Activated naive CD8-positive, alpha-beta T cell treated with anti-CD3 and anti-CD28 coated beads, Interleukin-2, amount 50 U/mL, for 24 hours (primary cell): Measurements from ENCODE around the gene ADAM12.

ENCODE experiments used
- ATAC-seq: fragments of 150-1000 bp; cut with Tn5 transposase; one replicate; pipeline ENCODE4 v1.10.0; 2021
- DNase-seq: peaks from one replicate; pipeline ENCODE4 v3.0.0; 2021
- H3K27ac Mint-ChIP-seq: one replicate; pipeline ENCODE4 v1.8.0; 2021; ENCODE audit warnings: mild to moderate bottlenecking, mixed read lengths
- H3K27me3 Mint-ChIP-seq: one replicate; pipeline ENCODE4 v1.8.0; 2021; ENCODE audit warnings: mixed read lengths
- H3K36me3 Mint-ChIP-seq: one replicate; pipeline ENCODE4 v1.8.0; 2021; ENCODE audit warnings: low read depth, mixed read lengths
- H3K4me1 Mint-ChIP-seq: one replicate; pipeline ENCODE4 v1.8.0; 2021; ENCODE audit warnings: mixed read lengths
- H3K4me3 Mint-ChIP-seq: one replicate; pipeline ENCODE4 v1.8.0; 2021; ENCODE audit warnings: mild to moderate bottlenecking, moderate library complexity, mixed read lengths
- H3K9me3 Mint-ChIP-seq: one replicate; pipeline ENCODE4 v1.8.0; 2021; ENCODE audit warnings: mixed read lengths

Gene ADAM12

DNA sequence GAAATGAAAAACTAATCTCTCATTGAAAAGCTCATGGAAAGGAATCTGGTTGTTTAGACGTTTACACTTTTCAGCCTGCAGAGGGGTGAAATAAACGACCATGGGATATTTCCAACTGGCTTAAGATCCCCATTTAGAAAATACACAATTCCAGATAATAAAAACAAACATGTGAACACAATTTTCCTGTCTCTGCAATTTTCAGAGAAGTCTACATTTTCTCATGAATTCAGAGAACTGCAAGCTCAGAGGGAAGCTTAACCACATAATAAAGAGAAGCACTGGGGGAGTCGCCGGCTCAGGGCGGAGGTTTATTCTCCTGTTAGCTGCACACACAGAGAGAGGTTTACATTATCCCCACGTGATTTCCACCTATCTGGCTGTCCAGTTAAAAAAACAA lies 276.8 kb downstream of the ADAM12 start:
- peaks cover 7% of the 10 kb centered on the region for H3K9me3 Mint-ChIP-seq
- no peak for DNase-seq
- peaks cover 10% of the 10 kb centered on the region for H3K27me3 Mint-ChIP-seq
- H3K4me1 Mint-ChIP-seq: no peaks in the 10 kb centered on the region
- H3K4me3 Mint-ChIP-seq: no peak overlapping the region
- no peak overlapping the region for H3K27ac Mint-ChIP-seq
- no peak for ATAC-seq
- no peaks in the 10 kb centered on the region for H3K36me3 Mint-ChIP-seq

DNA sequence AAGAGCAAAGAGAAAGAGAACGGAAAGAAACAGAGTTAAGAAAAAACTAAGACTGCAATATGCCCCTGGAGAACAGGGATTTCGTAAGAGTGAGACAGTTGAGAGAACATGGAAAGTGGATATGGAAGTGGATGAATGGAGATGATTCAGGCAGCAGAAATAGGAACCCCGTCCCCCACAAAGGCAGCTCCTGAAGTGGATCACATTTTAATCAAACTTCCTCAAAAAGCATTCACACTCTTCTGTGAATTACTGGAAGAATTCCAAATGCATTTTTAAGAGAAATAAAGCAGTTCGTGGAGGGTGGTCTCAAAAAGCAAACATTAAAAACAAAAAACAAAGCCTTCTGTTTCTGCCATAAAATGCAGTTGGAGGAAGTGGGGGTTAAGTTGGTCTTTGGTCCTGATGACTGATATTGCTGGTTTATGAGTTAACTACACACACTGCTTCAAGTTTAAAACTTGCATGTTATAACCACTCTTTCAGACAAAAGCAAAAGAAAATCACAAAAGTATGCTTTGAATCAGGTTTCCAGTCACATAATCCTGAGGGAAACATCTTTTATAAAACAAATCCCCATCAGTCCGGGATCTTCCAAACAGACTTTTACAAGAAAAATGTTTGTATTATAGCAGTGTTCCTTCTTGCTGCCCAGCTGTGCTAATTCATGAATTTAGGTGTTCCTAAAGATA lies 277.6 kb downstream of the ADAM12 start:
- H3K27me3 Mint-ChIP-seq: peaks cover 10% of the 10 kb centered on the region
- no peak overlapping the region for H3K4me3 Mint-ChIP-seq

DNA sequence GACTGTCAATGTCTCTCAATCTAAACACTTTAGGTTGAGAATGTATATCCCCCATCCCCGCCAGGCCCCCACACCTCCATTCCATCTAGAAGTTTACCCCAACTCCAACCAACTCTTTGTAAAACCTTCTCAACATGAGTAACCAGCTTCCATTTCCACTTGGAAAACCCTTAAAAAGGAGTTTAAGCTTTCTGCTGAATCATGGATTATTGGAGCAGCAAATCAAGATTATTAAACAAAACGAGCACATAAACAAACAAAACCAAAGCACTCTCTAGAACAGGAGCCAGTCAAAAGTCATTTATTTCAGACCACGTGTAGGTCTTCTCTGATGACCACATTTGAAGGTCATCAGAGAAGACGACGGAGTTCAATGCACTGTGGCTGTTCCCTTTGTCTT lies 278.4 kb downstream of the ADAM12 start:
- DNase-seq (no peak), ATAC-seq (no peak)
- H3K9me3 Mint-ChIP-seq: peaks cover 7% of the 10 kb centered on the region
- H3K4me1 Mint-ChIP-seq: no peaks in the 10 kb centered on the region
- peaks cover 10% of the 10 kb centered on the region for H3K27me3 Mint-ChIP-seq
- no peaks in the 10 kb centered on the region for H3K36me3 Mint-ChIP-seq
- no peak overlapping the region for H3K4me3 Mint-ChIP-seq
- no peak overlapping the region for H3K27ac Mint-ChIP-seq

More for the DNA sequence above, 277.6 kb downstream of the ADAM12 start:
- Mint-ChIP-seq H3K4me1 (no peaks in the 10 kb centered on the region), H3K9me3 (peaks cover 7% of the 10 kb centered on the region), H3K36me3 (no peaks in the 10 kb centered on the region), H3K27ac (no peak overlapping the region)
- ATAC-seq: no peak
- DNase-seq: no peak

DNA sequence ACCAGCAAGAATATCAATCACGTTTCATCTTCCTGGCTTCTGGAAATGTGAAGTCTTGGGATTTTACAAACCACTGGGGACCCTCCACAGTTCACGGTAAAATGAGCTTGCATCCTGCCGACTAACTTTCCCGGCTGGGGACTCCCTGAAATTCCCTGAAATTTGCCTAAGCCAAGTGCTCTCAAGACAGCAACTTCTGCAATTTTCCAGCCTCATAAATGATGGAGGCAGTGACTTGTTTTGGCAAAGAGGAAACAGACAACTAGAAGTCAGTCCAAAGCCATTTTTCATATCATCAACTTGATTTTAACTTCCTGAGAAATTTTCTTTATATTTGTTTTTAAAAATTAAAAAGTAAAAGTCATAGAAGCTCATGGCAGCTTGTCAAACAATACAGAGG lies 279.6 kb downstream of the ADAM12 start:
- Mint-ChIP-seq H3K27ac (no peak overlapping the region), H3K36me3 (no peaks in the 10 kb centered on the region), H3K4me1 (no peaks in the 10 kb centered on the region), H3K27me3 (peaks cover 9% of the 10 kb centered on the region), H3K9me3 (peaks cover 7% of the 10 kb centered on the region), H3K4me3 (no peak overlapping the region)
- DNase-seq (no peak), ATAC-seq (no peak)

DNA sequence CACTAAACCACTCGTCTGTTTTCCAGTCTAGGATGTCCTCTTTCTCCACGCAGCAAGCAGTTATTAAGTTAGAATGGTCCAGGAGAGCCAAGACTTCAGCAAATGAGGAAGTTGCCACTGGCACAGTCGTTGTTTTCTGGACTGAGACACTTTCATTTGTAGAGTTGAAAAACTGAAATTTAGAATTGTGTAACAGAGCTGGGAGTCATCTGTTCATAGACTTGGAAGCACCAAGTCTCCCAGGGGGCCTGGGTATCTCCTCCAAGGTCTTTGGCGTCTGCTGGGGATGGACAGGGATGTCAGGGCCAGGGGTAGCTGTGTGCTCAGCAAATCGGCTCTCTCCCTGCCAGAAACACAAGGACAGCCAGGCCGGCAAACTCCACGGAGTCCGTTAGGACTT lies 283.5 kb downstream of the ADAM12 start:
- Mint-ChIP-seq H3K4me1 (no peaks in the 10 kb centered on the region), H3K36me3 (no peaks in the 10 kb centered on the region), H3K4me3 (no peak overlapping the region), H3K27ac (no peak overlapping the region), H3K9me3 (no peaks in the 10 kb centered on the region), H3K27me3 (peaks cover 4% of the 10 kb centered on the region)
- DNase-seq: no peak
- no peak for ATAC-seq

DNA sequence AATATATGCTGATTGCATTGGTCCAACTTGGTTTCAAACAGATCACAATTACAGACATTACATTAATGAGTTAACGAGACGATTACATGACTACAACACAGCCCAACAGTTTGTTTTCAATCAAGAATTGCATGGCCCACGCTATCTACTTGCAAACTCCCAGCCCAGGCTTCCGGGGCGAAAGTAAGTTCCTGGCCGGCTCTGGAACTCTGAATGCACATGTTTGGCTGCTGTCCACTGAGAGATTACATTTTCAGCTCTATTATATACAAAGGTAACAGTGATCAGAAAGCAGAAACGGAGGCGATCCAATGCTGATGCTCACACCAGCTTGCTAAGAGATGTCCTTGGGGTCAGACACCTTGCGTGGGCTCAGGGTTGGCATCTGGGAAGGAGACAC lies 285.6 kb downstream of the ADAM12 start:
- ATAC-seq: no peak
- peaks cover 2% of the 10 kb centered on the region for H3K27me3 Mint-ChIP-seq
- H3K27ac Mint-ChIP-seq: no peak overlapping the region

DNA sequence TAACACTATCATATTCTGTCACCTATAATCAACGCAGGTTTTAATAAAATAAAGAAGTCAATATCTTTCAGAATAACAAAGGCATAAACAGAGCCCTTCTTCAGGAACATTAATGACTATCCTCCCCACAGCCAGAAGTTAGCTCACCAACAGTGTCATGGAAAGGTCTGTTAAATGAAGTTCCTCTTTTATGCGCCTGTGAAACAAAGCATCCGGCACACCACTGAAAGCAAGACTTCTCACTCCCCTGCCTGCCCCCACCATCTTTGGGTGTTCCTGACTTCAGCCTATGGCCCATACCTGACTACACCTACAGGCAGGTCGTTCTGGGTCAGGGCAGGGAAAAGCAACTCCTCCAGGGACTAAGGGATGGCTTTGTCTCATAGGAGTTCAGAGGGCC lies 286.5 kb downstream of the ADAM12 start:
- Mint-ChIP-seq H3K36me3 (no peaks in the 10 kb centered on the region), H3K27me3 (peaks cover 2% of the 10 kb centered on the region), H3K9me3 (no peaks in the 10 kb centered on the region), H3K4me1 (no peaks in the 10 kb centered on the region), H3K4me3 (no peak overlapping the region), H3K27ac (no peak overlapping the region)
- DNase-seq (no peak), ATAC-seq (no peak)

More for the DNA sequence above, 285.6 kb downstream of the ADAM12 start:
- Mint-ChIP-seq H3K36me3 (no peaks in the 10 kb centered on the region), H3K4me1 (no peaks in the 10 kb centered on the region), H3K4me3 (no peak overlapping the region), H3K9me3 (no peaks in the 10 kb centered on the region)
- no peak for DNase-seq

DNA sequence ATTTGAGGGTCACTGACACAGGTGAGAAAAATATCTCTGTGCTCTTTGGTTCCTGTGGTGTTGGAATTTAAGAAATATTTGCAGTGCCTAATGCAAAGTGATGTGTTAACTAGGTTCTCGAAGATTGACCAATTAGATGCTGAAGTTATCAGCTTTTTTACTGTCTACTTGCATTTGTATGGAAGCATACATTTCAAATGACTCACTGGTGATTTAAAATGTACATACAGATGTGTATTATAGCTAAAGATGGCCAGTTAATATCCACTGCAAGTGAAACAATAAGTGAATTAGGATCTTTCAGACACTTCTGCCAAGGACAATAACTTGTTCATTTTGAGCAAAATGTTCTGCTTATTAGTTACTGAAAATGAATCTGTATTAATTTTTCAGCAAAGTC lies 287.0 kb downstream of the ADAM12 start:
- Mint-ChIP-seq H3K27ac (no peak overlapping the region), H3K9me3 (no peaks in the 10 kb centered on the region)

DNA sequence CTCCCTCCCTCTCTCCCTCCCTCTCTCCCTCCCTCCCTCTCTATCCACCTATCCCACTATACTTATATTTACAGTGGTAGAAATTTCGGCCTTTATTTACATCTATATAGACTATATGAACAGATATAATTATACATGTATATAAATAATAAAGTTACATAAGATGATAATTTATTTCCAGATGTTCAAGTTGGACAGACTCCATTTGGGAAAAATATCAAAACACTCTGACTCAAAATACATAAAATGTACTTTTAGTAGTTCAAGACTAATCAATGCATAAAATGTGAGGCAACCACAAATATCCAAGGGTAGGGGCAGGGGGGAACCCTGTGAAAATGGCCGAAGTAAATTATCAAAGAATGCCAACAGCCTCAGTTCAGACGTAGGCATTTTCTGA lies 288.9 kb downstream of the ADAM12 start:
- Mint-ChIP-seq H3K9me3 (no peaks in the 10 kb centered on the region), H3K36me3 (no peaks in the 10 kb centered on the region), H3K4me1 (no peaks in the 10 kb centered on the region), H3K27me3 (peaks cover 2% of the 10 kb centered on the region), H3K4me3 (no peak overlapping the region), H3K27ac (no peak overlapping the region)
- DNase-seq (no peak), ATAC-seq (no peak)

More for the DNA sequence above, 287.0 kb downstream of the ADAM12 start:
- ATAC-seq (no peak), DNase-seq (no peak)
- Mint-ChIP-seq H3K27me3 (peaks cover 2% of the 10 kb centered on the region), H3K4me1 (no peaks in the 10 kb centered on the region), H3K36me3 (no peaks in the 10 kb centered on the region), H3K4me3 (no peak overlapping the region)

DNA sequence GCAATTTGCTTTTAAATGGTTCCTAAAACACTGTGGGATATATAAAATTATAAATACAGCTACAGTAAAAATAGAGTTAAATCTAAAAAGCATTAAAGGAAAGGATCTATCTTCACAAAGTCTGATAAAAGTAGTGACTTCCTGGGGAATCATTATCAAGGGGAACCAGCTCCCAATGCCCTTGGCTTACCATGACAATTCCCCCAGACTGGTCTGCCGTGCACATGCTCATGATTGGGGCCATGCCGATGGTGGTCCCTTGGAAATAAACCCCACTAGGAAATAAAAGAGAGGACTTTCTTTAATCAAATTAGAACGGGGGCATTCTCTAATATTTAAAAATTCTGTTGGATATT lies 290.1 kb downstream of the ADAM12 start:
- ATAC-seq: no peak

DNA sequence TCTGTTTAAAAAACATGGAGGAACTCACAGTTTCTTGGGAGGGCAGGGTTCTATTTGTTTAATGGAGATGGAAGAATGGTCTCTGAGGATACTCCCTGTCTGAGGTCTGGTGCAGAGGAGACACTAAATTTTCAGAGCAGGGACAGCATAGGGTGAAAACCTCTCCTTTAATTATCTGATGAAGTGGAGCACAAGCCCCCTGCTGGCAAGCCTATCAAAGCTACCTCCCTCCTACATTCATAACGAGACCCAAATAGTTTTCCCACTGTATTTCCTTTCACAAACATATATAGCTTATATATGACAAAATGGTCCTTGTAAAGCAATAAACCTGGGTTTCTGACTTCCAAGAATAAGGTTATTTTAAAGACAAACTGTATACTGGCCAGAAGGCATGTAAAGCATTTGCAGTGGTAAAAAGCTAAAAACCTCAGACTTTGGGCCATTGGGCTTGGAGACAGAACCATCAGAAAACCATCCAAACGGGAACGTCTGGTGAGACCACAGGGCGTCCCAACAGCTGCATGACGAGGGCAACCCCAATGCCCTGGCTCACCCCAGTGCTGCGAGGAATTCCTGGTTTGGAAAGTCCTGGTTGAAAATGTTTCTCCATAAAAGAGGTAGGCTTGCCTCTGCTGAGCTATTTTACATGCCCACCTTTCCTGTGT lies 290.6 kb downstream of the ADAM12 start:
- no peak for ATAC-seq

More for the DNA sequence above, 290.1 kb downstream of the ADAM12 start:
- no peak for DNase-seq
- no peak overlapping the region for H3K4me3 Mint-ChIP-seq
- no peaks in the 10 kb centered on the region for H3K9me3 Mint-ChIP-seq
- no peaks in the 10 kb centered on the region for H3K36me3 Mint-ChIP-seq
- no peaks in the 10 kb centered on the region for H3K4me1 Mint-ChIP-seq
- no peak overlapping the region for H3K27ac Mint-ChIP-seq
- H3K27me3 Mint-ChIP-seq: peaks cover 2% of the 10 kb centered on the region

DNA sequence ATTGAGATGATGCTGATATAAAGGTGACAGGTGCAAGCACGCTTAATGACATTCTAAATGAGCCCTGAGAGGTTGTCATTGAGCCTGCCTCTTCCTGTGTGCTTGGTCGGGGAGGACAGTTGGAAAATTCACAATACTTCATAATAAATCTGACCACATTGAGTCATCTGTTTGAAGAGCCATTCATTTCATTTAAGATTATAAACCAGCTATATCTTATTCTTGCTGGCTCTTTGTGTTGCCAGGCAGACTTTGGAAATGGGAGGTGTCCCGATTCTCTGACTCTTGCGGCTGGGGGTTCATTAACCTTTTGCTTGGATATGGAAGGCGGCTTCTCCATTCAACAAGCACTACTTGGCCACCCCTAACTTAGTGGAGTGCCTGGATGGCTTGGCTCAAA lies 293.7 kb downstream of the ADAM12 start:
- Mint-ChIP-seq H3K4me1 (no peaks in the 10 kb centered on the region), H3K9me3 (no peaks in the 10 kb centered on the region), H3K4me3 (no peak overlapping the region), H3K36me3 (no peaks in the 10 kb centered on the region), H3K27ac (no peak overlapping the region), H3K27me3 (no peaks in the 10 kb centered on the region)
- ATAC-seq (no peak), DNase-seq (no peak)

More for the DNA sequence above, 290.6 kb downstream of the ADAM12 start:
- H3K27ac Mint-ChIP-seq: no peak overlapping the region
- no peaks in the 10 kb centered on the region for H3K4me1 Mint-ChIP-seq
- H3K27me3 Mint-ChIP-seq: peaks cover 2% of the 10 kb centered on the region
- H3K9me3 Mint-ChIP-seq: no peaks in the 10 kb centered on the region
- H3K36me3 Mint-ChIP-seq: no peaks in the 10 kb centered on the region
- DNase-seq: no peak
- H3K4me3 Mint-ChIP-seq: no peak overlapping the region

DNA sequence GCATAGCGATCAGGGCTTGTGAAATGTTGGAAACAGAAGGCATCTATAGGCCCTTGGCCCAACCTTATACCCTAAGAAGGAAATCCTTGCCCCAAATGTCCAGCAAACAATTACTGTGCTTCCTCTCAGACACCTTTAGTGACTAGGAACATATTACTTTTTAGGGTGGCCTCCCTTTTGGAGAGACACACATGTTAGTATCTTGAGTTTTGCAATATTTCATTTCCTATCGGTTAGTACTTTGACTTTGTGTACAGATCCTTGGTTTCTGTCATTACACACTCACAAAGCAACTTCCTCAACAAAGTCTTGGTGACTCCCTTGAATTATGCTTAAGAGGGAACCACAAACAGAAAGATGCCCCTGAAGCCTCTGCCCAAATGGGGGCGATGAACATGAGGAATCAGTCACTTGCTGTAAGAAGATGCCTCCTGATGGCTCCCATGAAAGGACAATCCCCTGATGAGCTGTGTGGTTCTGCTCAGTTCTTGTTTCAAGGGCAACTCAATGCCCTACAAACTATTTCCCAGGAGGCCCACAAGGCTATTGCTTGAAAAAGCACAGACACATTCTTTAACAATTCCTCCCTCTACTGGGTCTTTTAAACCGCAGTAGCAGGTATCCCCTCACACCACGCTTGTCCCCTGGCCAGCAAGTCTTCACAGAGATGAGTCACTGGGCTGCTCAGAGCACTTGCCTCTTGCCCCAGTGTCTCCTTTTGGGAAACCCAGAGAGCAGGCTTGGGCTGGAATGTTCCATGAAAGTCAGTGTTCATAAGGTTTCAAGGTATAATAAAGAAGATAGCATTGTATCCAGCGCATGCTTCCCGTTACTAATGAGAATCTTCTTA lies 295.7 kb downstream of the ADAM12 start:
- H3K27me3 Mint-ChIP-seq: no peaks in the 10 kb centered on the region
- DNase-seq (no peak), ATAC-seq (no peak)
- H3K4me3 Mint-ChIP-seq: no peak overlapping the region
- no peaks in the 10 kb centered on the region for H3K4me1 Mint-ChIP-seq
- no peaks in the 10 kb centered on the region for H3K9me3 Mint-ChIP-seq
- no peaks in the 10 kb centered on the region for H3K36me3 Mint-ChIP-seq
- H3K27ac Mint-ChIP-seq: no peak overlapping the region

DNA sequence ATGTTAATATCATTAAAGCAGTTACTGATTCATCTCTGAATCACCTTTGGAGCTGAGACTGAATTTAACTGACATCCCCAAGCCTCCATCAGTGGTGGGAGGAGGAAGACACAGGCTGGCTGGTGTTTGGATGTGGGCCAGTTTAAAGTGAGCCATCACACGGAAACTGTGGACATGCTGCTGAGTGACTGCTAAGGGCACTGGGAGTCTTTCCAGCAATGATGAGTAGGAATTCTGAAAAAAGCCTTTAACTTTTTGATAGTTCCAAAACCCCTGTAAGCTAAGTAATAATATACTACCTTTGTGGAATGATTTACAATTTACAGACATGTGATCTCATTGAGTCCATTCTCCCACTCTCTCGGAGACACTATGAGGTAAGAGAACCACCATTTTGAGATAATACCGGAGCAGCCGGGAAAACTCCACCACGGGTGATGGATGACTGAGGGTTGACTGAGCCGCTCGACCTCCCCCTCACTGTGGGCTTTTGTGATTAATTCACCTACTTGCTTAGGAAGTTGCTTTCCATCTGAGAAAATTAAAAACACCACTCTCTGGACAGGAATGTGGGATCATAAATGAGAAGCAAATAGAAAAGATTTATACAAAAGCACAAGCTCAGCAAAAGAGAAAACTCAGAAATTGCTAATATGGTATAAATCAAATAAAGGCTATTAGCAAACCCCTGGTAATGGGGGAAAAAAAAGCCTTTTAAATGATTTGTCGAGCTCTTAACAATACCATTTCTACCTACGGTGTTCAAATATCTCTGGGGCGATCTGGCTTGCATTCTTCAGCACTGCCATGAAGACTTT lies 297.2 kb downstream of the ADAM12 start:
- DNase-seq (no peak), ATAC-seq (no peak)
- Mint-ChIP-seq H3K27ac (no peak overlapping the region), H3K4me3 (no peak overlapping the region), H3K27me3 (no peaks in the 10 kb centered on the region), H3K9me3 (no peaks in the 10 kb centered on the region), H3K36me3 (no peaks in the 10 kb centered on the region), H3K4me1 (no peaks in the 10 kb centered on the region)
